ENCODE results near the gene APBA1. TPM values are rescaled to one million over a fixed set of nuclear protein-coding genes. Genes with fewer than 3 reads are reported as not detected.

APBA1 gene
- total RNA-seq, 1 experiment from 2014 or later, result 0.34 TPM

GRCh38 chr9:69400470-69400869 is 271.7 kb downstream of the APBA1 start:
- CTCF ChIA-PET, result no interaction called here
- no peak for TF ChIP-seq CTCF (IDR thresholded peaks at IDR 0.05; ENCODE audit: insufficient read depth in 1 of 2, low read depth in 1 of 2, low read length in 1 of 2, severe bottlenecking in 1 of 2, unreplicated experiment in 1 of 2)

GRCh38 chr9:69397384-69398214 is 274.6 kb downstream of the APBA1 start:
- H3K36me3 Mint-ChIP-seq (ENCODE audit: insufficient read depth, unreplicated experiment), result no peaks in the 10 kb centered on the region
- Histone ChIP-seq H3K27me3 (replicated peaks; ENCODE audit: control insufficient read depth, insufficient read depth, low read length) (no peaks in the 10 kb centered on the region), H3K36me3 (ENCODE audit: control insufficient read depth, insufficient read depth, low read length) (no peaks in the 10 kb centered on the region), H3K4me3 (ENCODE audit: low read depth, low read length) (no peak overlapping the region), H3K4me1 (no peaks in the 10 kb centered on the region), H3K9me3 (no peaks in the 10 kb centered on the region)
- no peaks in the 10 kb centered on the region for H3K27me3 Mint-ChIP-seq (ENCODE audit: insufficient read depth, unreplicated experiment)
- intact Hi-C loops (cut with micrococcal nuclease; ENCODE audit: unreplicated experiment), result no loop called here
- CTCF ChIA-PET, result interaction anchor here (0.6 kb wide), 1 partner anchor 96 kb away, joined by 3 read pairs; no protein-coding TSS in a partner anchor
- H3K9me3 Mint-ChIP-seq (ENCODE audit: unreplicated experiment), result no peaks in the 10 kb centered on the region
- POLR2A ChIA-PET, result interaction anchor here (0.6 kb wide), 1 partner anchor 75 kb away, joined by 3 read pairs; no protein-coding TSS in a partner anchor
- no peak for DNase-seq
- H3K27ac Mint-ChIP-seq (ENCODE audit: unreplicated experiment), result no peak overlapping the region
- H3K4me1 Mint-ChIP-seq (ENCODE audit: low read depth, unreplicated experiment), result no peaks in the 10 kb centered on the region
- BruUV-seq (replicated peaks), result no TSS peak
- TF ChIP-seq CTCF (IDR thresholded peaks at IDR 0.05; ENCODE audit: insufficient read depth in 1 of 2, low read depth in 1 of 2, low read length in 1 of 2, severe bottlenecking in 1 of 2, unreplicated experiment in 1 of 2), result no peak
- H3K4me3 Mint-ChIP-seq (ENCODE audit: unreplicated experiment), result no peak overlapping the region

More at GRCh38 chr9:69400470-69400869, 271.7 kb downstream of the APBA1 start:
- no peak for DNase-seq
- Histone ChIP-seq H3K27me3 (replicated peaks; ENCODE audit: control insufficient read depth, insufficient read depth, low read length) (no peaks in the 10 kb centered on the region), H3K4me3 (ENCODE audit: low read depth, low read length) (no peak overlapping the region), H3K4me1 (no peaks in the 10 kb centered on the region), H3K9me3 (no peaks in the 10 kb centered on the region), H3K36me3 (ENCODE audit: control insufficient read depth, insufficient read depth, low read length) (no peaks in the 10 kb centered on the region)
- Mint-ChIP-seq H3K9me3 (ENCODE audit: unreplicated experiment) (no peaks in the 10 kb centered on the region), H3K4me3 (ENCODE audit: unreplicated experiment) (no peak overlapping the region), H3K4me1 (ENCODE audit: low read depth, unreplicated experiment) (no peaks in the 10 kb centered on the region), H3K27ac (ENCODE audit: unreplicated experiment) (no peak overlapping the region), H3K36me3 (ENCODE audit: insufficient read depth, unreplicated experiment) (no peaks in the 10 kb centered on the region), H3K27me3 (ENCODE audit: insufficient read depth, unreplicated experiment) (no peaks in the 10 kb centered on the region)
- BruUV-seq (replicated peaks), result no TSS peak
- POLR2A ChIA-PET, result no interaction called here
- intact Hi-C loops (cut with micrococcal nuclease; ENCODE audit: unreplicated experiment), result no loop called here

GRCh38 chr9:69396759-69397158 is 275.4 kb downstream of the APBA1 start:
- H3K9me3 Mint-ChIP-seq (ENCODE audit: unreplicated experiment), result no peaks in the 10 kb centered on the region
- no peaks in the 10 kb centered on the region for H3K27me3 Mint-ChIP-seq (ENCODE audit: insufficient read depth, unreplicated experiment)
- Histone ChIP-seq H3K27me3 (replicated peaks; ENCODE audit: control insufficient read depth, insufficient read depth, low read length) (no peaks in the 10 kb centered on the region), H3K4me1 (no peaks in the 10 kb centered on the region), H3K4me3 (ENCODE audit: low read depth, low read length) (no peak overlapping the region), H3K36me3 (ENCODE audit: control insufficient read depth, insufficient read depth, low read length) (no peaks in the 10 kb centered on the region), H3K9me3 (no peaks in the 10 kb centered on the region)
- intact Hi-C loops (cut with micrococcal nuclease; ENCODE audit: unreplicated experiment), result no loop called here
- H3K4me1 Mint-ChIP-seq (ENCODE audit: low read depth, unreplicated experiment), result no peaks in the 10 kb centered on the region
- no peak for DNase-seq
- no peak for TF ChIP-seq CTCF (IDR thresholded peaks at IDR 0.05; ENCODE audit: insufficient read depth in 1 of 2, low read depth in 1 of 2, low read length in 1 of 2, severe bottlenecking in 1 of 2, unreplicated experiment in 1 of 2)
- CTCF ChIA-PET, result interaction anchor here (0.6 kb wide), 1 partner anchor 95 kb away, joined by 3 read pairs; no protein-coding TSS in a partner anchor
- no peaks in the 10 kb centered on the region for H3K36me3 Mint-ChIP-seq (ENCODE audit: insufficient read depth, unreplicated experiment)
- H3K27ac Mint-ChIP-seq (ENCODE audit: unreplicated experiment), result no peak overlapping the region
- no peak overlapping the region for H3K4me3 Mint-ChIP-seq (ENCODE audit: unreplicated experiment)
- POLR2A ChIA-PET, result interaction anchor here (0.6 kb wide), 1 partner anchor 74 kb away, joined by 3 read pairs; no protein-coding TSS in a partner anchor
- BruUV-seq (replicated peaks), result no TSS peak
